Muscle of back (tissue), 11 donors: ENCODE results near the gene GIN1. TPM values are rescaled to one million over a fixed set of nuclear protein-coding genes. Genes with fewer than 3 reads are reported as not detected.

ENCODE experiments used
- DNase-seq, 3 donors: peaks; one replicate each; pipeline versions ENCODE4 v3.0.0 to v3.0.0-alpha.2; 2013
- polyA plus RNA-seq, 10 donors: library from polyadenylated mRNA; unstranded; fragments of 120-200 nt; gene quantifications; one replicate each; pipeline ENCODE4 v1.2.1, GENCODE V29; 2013; ENCODE audit not compliant: insufficient read length in 10 of 10

GIN1 gene
- polyA plus RNA-seq, 10 donors, result 6.8 to 10.7 (median 9.6) TPM

DNA sequence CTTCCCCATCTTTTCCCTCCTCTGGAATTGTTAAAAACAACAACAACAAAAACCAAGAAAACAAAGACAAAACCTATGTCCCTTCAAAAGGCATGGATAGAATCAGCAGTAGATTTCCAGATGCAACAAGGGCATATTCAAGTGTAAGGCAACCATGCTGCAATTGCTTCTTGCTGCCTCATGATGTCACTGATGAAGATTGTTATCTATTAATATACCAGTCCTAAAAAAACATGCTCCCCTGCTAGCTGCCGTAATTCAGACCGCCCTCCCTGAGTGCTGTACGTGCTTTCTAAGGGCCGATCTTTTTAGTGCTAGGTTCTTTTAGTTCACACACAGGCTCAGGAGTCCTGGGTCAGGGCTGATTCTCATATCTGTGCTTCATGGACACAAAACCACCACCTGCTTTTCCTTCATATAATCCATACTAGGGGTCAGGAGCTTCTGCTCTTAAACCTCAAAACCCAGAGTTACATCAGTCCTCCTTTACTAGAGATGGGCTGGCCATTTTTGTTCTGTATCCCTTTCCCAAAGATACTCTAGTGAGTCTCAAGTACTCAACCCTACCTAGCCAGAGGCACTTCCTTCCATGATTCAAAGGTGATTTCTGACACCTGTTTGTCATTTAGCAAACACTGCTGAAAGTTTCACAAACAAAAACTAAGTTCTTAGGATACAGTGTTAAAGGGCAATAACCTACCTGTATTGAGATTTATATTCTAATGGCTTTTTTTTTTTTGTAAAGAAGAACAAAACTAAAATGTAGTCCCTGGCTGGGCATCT is 82.1 kb downstream of the GIN1 start:
- DNase-seq, result no peak

DNA sequence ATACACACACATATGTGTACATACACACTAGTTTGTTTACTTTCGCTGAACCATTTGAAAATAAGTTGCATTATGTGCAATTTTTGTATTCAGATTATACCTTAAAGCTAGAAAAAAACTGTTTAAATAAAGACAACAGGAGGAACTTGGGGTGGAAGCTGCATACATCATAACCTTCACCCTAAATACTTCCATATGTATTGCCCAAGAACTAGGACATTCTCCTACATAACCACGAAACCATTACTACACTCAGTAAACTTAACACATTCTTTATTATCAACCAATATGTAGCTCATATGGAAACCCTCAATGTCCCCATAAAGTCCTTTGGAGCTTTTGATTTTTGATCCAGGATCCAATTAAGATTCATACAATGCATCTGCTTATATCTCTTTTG is 83.3 kb downstream of the GIN1 start:
- DNase-seq, result no peak

Other genes with a start within 250 kb of the GIN1 start
- 10 to 100 TPM; 30.4 to 49.9 (median 41.5) TPM for gene PPIP5K2, start 163 bp upstream of the GIN1 start, polyA plus RNA-seq
- 10 to 100 TPM; 10.1 to 16.0 (median 13.1) TPM for gene MACIR, start 138.6 kb upstream of the GIN1 start, polyA plus RNA-seq